PC-3 (cell line): ENCODE results near the gene NCCRP1. TPM values are rescaled to one million over a fixed set of nuclear protein-coding genes. Genes with fewer than 3 reads are reported as not detected.

Source experiments
- ATAC-seq: fragments of 200-7000 bp; cut with Tn5 transposase; 2 replicates; pipeline ENCODE4 v1.9.1; 2020; ENCODE audit warnings: mild to moderate bottlenecking, moderate library complexity
- BruUV-seq: library from RNA; stranded (reverse); fragments of 400-500 nt; replicated peaks from 2 replicates; lab custom pipeline; 2021; lab: Mats Ljungman, UMichigan
- CTCF ChIA-PET: fragments of 300-600 bp; sonication (Branson Sonifier 250); formaldehyde crosslinking; loops from one replicate; lab custom pipeline; 2022; ENCODE audit warnings: antibody characterized with exemption; lab: Charles Lee
- POLR2A ChIA-PET: fragments of 300-600 bp; sonication (Branson Sonifier 250); formaldehyde crosslinking; loops from one replicate; lab custom pipeline; 2022; ENCODE audit warnings: antibody characterized with exemption; ENCODE audit not compliant: unreplicated experiment; lab: Charles Lee
- DNase-seq: peaks from one replicate; pipeline ENCODE4 v3.0.0-alpha.2; 2015
- H2AFZ ChIP-seq: fragments of 300-600 bp; sonication (generic); 2 replicates; pipeline ENCODE4 v1.6.0; 2016; ENCODE audit warnings: antibody characterized with exemption, low read length
- H3F3A ChIP-seq: fragments of 300-600 bp; sonication (generic); one replicate; pipeline ENCODE4 v1.6.0; 2017; ENCODE audit warnings: antibody characterized with exemption, low read length, control low read depth, mild to moderate bottlenecking; ENCODE audit not compliant: unreplicated experiment
- H3K27ac ChIP-seq: fragments of 300-600 bp; sonication (generic); 2 replicates; pipeline ENCODE4 v1.5.1; 2016; ENCODE audit warnings: mild to moderate bottlenecking, low read length
- H3K27me3 ChIP-seq: fragments of 300-600 bp; sonication (generic); 2 replicates; pipeline ENCODE4 v1.6.1; 2016; ENCODE audit warnings: low read length, mixed read lengths
- H3K36me3 ChIP-seq: fragments of 300-600 bp; sonication (generic); 2 replicates; pipeline ENCODE4 v1.6.1; 2016; ENCODE audit warnings: low read depth, mixed run types, low read length, mixed read lengths
- H3K4me1 ChIP-seq: fragments of 300-600 bp; sonication (generic); 2 replicates; pipeline ENCODE4 v1.5.1; 2016; ENCODE audit warnings: low read length; ENCODE audit not compliant: insufficient read depth
- H3K4me2 ChIP-seq: fragments of 300-600 bp; sonication (generic); 2 replicates; pipeline ENCODE4 v1.6.0; 2016; ENCODE audit warnings: low read length
- H3K4me3 ChIP-seq: fragments of 300-600 bp; sonication (generic); 2 replicates; pipeline ENCODE4 v1.5.1; 2016; ENCODE audit warnings: mild to moderate bottlenecking, low read length, mixed read lengths
- H3K79me2 ChIP-seq: fragments of 300-600 bp; sonication (generic); 2 replicates; pipeline ENCODE4 v1.6.1; 2017; ENCODE audit warnings: low read length, mixed read lengths
- H3K9ac ChIP-seq: fragments of 300-600 bp; sonication (generic); 2 replicates; pipeline ENCODE4 v1.6.0; 2016; ENCODE audit warnings: mild to moderate bottlenecking, low read length
- H3K9me2 ChIP-seq: fragments of 300-600 bp; sonication (generic); replicated peaks from 2 replicates; pipeline ENCODE4 v1.6.1; 2016; ENCODE audit warnings: mixed run types, low read length, mixed read lengths
- H3K9me3 ChIP-seq: fragments of 300-600 bp; sonication (generic); 2 replicates; pipeline ENCODE4 v1.6.1; 2016; ENCODE audit warnings: low read length, mixed read lengths
- H4K20me1 ChIP-seq: fragments of 300-600 bp; sonication (generic); 2 replicates; pipeline ENCODE4 v1.6.1; 2016; ENCODE audit warnings: low read length, mixed read lengths
- CTCF ChIP-seq: fragments of 300-600 bp; sonication (generic); conservative IDR thresholded peaks from 2 replicates; pipeline ENCODE4 v1.5.1; 2017; ENCODE audit warnings: antibody characterized with exemption, low read depth, mild to moderate bottlenecking, low read length
- EZH2 ChIP-seq: fragments of 300-600 bp; sonication (generic); IDR thresholded peaks from one replicate; pipeline ENCODE4 v1.6.1; 2017; ENCODE audit warnings: antibody characterized with exemption, mild to moderate bottlenecking, low read length; ENCODE audit not compliant: unreplicated experiment
- EZH2phosphoT487 ChIP-seq: fragments of 300-600 bp; sonication (generic); IDR thresholded peaks from 2 replicates; pipeline ENCODE4 v1.6.1; 2018; ENCODE audit warnings: mild to moderate bottlenecking, antibody characterized with exemption, low read length, borderline replicate concordance
- intact Hi-C: fragments of 100-400 bp; cut with micrococcal nuclease; formaldehyde crosslinking; loops from 2 replicates; pipeline ENCODE4 v1.9.0; 2023
- total RNA-seq: library from RNA; depleted of rRNA; stranded (reverse); fragments of >200 nt; gene quantifications from 2 replicates; pipeline ENCODE4 v1.2.3, GENCODE V29; 2014

Gene NCCRP1
- total RNA-seq, 1 experiment from 2014 or later = 2.2 TPM

- CTCF ChIA-PET = no interaction called here
- H3K79me2 ChIP-seq = no peaks in the 10 kb centered on the region
- H2AFZ ChIP-seq = no peak overlapping the region
- no peak overlapping the region for H3K4me2 ChIP-seq
- no peaks in the 10 kb centered on the region for H3K9me3 ChIP-seq
- H3K9me2 ChIP-seq = no peaks in the 10 kb centered on the region
- no peaks in the 10 kb centered on the region for H3K36me3 ChIP-seq
- no peak overlapping the region for H3K9ac ChIP-seq
- H3K4me3 ChIP-seq = no peak overlapping the region
- no peaks in the 10 kb centered on the region for H4K20me1 ChIP-seq
- no peak overlapping the region for H3K27ac ChIP-seq
- no peaks in the 10 kb centered on the region for H3K4me1 ChIP-seq
- no TSS peak for BruUV-seq
- no peak for TF ChIP-seq CTCF
- no peak for TF ChIP-seq EZH2phosphoT487
- no peak for TF ChIP-seq EZH2
- ATAC-seq = no peak
- DNase-seq = no peak
- POLR2A ChIA-PET = no interaction called here
- H3F3A ChIP-seq = no peaks in the 10 kb centered on the region
- intact Hi-C loops = no loop called here
- H3K27me3 ChIP-seq = no peaks in the 10 kb centered on the region
Measured at GRCh38 chr19:39181500-39182173, 15.1 kb upstream of the NCCRP1 start.

GRCh38 chr19:39182174-39182505, 14.6 kb upstream of the NCCRP1 start:
- CTCF ChIA-PET = no interaction called here
- intact Hi-C loops = no loop called here
- BruUV-seq = no TSS peak

More at GRCh38 chr19:39182174-39182505, 14.6 kb upstream of the NCCRP1 start:
- Histone ChIP-seq H3K4me2 (no peak overlapping the region), H3K4me3 (no peak overlapping the region), H3K9me3 (no peaks in the 10 kb centered on the region), H3K36me3 (no peaks in the 10 kb centered on the region), H3K9me2 (no peaks in the 10 kb centered on the region), H3F3A (no peaks in the 10 kb centered on the region), H3K27me3 (no peaks in the 10 kb centered on the region), H2AFZ (no peak overlapping the region), H3K79me2 (no peaks in the 10 kb centered on the region), H3K4me1 (no peaks in the 10 kb centered on the region), H3K9ac (no peak overlapping the region), H3K27ac (no peak overlapping the region), H4K20me1 (no peaks in the 10 kb centered on the region)
- POLR2A ChIA-PET = no interaction called here
- ATAC-seq (no peak), DNase-seq (no peak)
- TF ChIP-seq EZH2phosphoT487 (no peak), CTCF (no peak), EZH2 (no peak)
